ENCODE data around the gene NPFF. TPM values are rescaled to one million over a fixed set of nuclear protein-coding genes. Genes with fewer than 3 reads are reported as not detected.

NPFF gene
- total and polyA plus RNA-seq, 2 experiments from 2014 or later = not detected

DNA sequence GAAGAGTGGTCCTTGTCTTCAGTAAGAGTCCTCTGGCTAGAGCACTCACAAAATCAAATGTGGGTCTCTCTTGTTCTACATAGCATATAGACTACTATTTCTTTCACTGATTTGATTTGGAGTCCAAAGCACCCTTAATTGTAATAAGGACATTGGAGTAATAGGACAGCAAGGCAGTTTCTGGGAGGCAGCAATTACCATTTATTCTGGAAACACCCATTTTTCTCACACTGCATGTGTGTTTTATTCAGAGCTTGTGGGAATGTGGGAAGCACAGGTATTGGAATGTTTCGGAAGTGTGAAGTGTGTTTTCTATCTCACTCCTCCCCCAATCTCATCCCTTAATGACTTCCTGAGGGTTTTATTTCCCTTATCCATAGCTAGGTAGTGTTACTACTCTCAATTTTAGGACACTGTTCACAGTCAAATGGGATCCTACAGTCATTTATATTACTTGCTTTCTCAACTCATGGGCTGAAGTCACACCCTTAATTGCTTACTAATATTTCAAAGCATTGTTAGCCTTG, 35.2 kb downstream of the NPFF start:
- peaks cover 98% of the 10 kb centered on the region for H3K79me2 ChIP-seq (ENCODE audit: insufficient read depth)
- no peaks in the 10 kb centered on the region for H4K20me1 ChIP-seq (ENCODE audit: insufficient read depth)
- H2AFZ ChIP-seq = no peak overlapping the region
- in situ Hi-C loops (cut with MboI) = no loop called here
- no peaks in the 10 kb centered on the region for H3K4me1 ChIP-seq (ENCODE audit: insufficient read depth)
- H3K27me3 ChIP-seq (replicated peaks; ENCODE audit: insufficient read depth) = no peaks in the 10 kb centered on the region
- H3K9me3 ChIP-seq (ENCODE audit: low read depth) = no peaks in the 10 kb centered on the region
- DNase-seq = no peak
- peak overlapping the region; percentile 1; the same call in 1 of the 2 replicates for H3K27ac ChIP-seq
- H3K9ac ChIP-seq = no peak overlapping the region
- H3F3A ChIP-seq (ENCODE audit: insufficient read depth) = peaks cover 94% of the 10 kb centered on the region
- TF ChIP-seq EZH2phosphoT487 (IDR thresholded peaks at IDR 0.05; ENCODE audit: insufficient read depth, low read depth) (no peak), EZH2 (IDR thresholded peaks at IDR 0.05; ENCODE audit: insufficient read depth, poor library complexity, severe bottlenecking) (no peak)
- no peak overlapping the region for H3K4me2 ChIP-seq (ENCODE audit: unreplicated experiment)
- H3K36me3 ChIP-seq (ENCODE audit: low read depth) = peaks cover 95% of the 10 kb centered on the region
- WGBS, 2 experiments (ENCODE audit: low coverage in 1 of 2, low lambda C conversion rate in 2 of 2, missing lambda C conversion rate in 2 of 2) = 96 to 100% methylated on average over 1 of the region's 1 CpG
- H3K9me2 ChIP-seq (ENCODE audit: insufficient read depth) = no peaks in the 10 kb centered on the region
- no peak overlapping the region for H3K4me3 ChIP-seq

DNA sequence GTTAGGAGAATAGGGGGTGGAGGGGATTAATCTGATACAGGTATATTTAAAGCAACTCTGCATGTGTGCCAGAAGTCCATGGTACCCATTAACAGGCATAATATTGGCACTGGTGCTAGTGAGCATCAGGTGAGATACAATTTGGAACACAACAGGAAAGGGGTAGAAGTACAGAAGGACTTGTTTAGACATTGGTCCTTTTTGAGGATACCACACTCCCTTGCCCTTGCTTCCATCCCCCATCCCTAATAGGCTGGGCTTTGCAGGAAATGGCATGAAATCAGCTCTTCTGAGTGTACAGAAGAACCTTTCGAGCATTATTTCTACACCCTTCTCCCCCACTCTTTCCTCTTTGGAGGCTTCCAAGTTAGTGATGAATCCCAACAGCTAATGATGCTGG, 39.0 kb downstream of the NPFF start:
- Histone ChIP-seq H3K79me2 (ENCODE audit: insufficient read depth) (peaks cover 98% of the 10 kb centered on the region), H3K27ac (no peak overlapping the region; the same call in 1 of the 2 replicates), H3K4me1 (ENCODE audit: insufficient read depth) (no peaks in the 10 kb centered on the region), H3K9me3 (ENCODE audit: low read depth) (no peaks in the 10 kb centered on the region), H3K9me2 (ENCODE audit: insufficient read depth) (no peaks in the 10 kb centered on the region), H3K4me3 (no peak overlapping the region), H4K20me1 (ENCODE audit: insufficient read depth) (no peaks in the 10 kb centered on the region), H3K4me2 (ENCODE audit: unreplicated experiment) (no peak overlapping the region), H3K27me3 (replicated peaks; ENCODE audit: insufficient read depth) (no peaks in the 10 kb centered on the region), H3K9ac (no peak overlapping the region), H2AFZ (no peak overlapping the region), H3K36me3 (ENCODE audit: low read depth) (peaks cover 91% of the 10 kb centered on the region), H3F3A (ENCODE audit: insufficient read depth) (peaks cover 74% of the 10 kb centered on the region)
- TF ChIP-seq EZH2 (IDR thresholded peaks at IDR 0.05; ENCODE audit: insufficient read depth, poor library complexity, severe bottlenecking) (no peak), EZH2phosphoT487 (IDR thresholded peaks at IDR 0.05; ENCODE audit: insufficient read depth, low read depth) (no peak)
- in situ Hi-C loops (cut with MboI) = no loop called here
- DNase-seq = no peak
- WGBS, 2 experiments (ENCODE audit: low coverage in 1 of 2, low lambda C conversion rate in 2 of 2, missing lambda C conversion rate in 2 of 2) = 86 to 100% methylated on average over 1 of the region's 1 CpG

DNA sequence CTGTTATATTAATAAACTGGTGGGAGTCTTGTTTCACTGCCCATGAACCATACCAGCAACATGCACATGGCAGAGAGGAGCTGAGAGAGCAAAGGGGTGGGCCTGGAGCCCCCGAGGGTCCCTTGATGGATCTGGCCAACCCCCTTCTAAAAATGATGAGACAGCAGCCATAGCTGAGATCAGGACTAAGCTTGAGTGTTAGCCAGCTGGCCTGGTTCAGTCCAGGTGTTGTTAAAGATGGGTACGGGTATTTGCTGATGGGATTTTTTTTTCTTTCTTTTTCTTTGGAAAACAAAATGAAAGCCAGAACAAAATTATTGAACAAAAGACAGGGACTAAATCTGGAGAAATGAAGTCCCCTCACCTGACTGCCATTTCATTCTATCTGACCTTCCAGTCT, 39.4 kb downstream of the NPFF start:
- no peak overlapping the region for H3K4me3 ChIP-seq
- H4K20me1 ChIP-seq (ENCODE audit: insufficient read depth) = no peaks in the 10 kb centered on the region
- H3K27ac ChIP-seq = no peak overlapping the region; the same call in 1 of the 2 replicates
- DNase-seq = no peak
- H3K36me3 ChIP-seq (ENCODE audit: low read depth) = peaks cover 91% of the 10 kb centered on the region
- in situ Hi-C loops (cut with MboI) = no loop called here
- WGBS, 2 experiments (ENCODE audit: low coverage in 1 of 2, low lambda C conversion rate in 2 of 2, missing lambda C conversion rate in 2 of 2) = 93 to 96% methylated on average over 2 of the region's 2 CpGs
- no peaks in the 10 kb centered on the region for H3K9me3 ChIP-seq (ENCODE audit: low read depth)
- no peak overlapping the region for H2AFZ ChIP-seq
- no peak for TF ChIP-seq EZH2 (IDR thresholded peaks at IDR 0.05; ENCODE audit: insufficient read depth, poor library complexity, severe bottlenecking)
- no peaks in the 10 kb centered on the region for H3K27me3 ChIP-seq (replicated peaks; ENCODE audit: insufficient read depth)
- peaks cover 77% of the 10 kb centered on the region for H3F3A ChIP-seq (ENCODE audit: insufficient read depth)
- no peak overlapping the region for H3K9ac ChIP-seq
- peaks cover 98% of the 10 kb centered on the region for H3K79me2 ChIP-seq (ENCODE audit: insufficient read depth)
- H3K4me1 ChIP-seq (ENCODE audit: insufficient read depth) = no peaks in the 10 kb centered on the region
- H3K9me2 ChIP-seq (ENCODE audit: insufficient read depth) = no peaks in the 10 kb centered on the region
- H3K4me2 ChIP-seq (ENCODE audit: unreplicated experiment) = no peak overlapping the region

DNA sequence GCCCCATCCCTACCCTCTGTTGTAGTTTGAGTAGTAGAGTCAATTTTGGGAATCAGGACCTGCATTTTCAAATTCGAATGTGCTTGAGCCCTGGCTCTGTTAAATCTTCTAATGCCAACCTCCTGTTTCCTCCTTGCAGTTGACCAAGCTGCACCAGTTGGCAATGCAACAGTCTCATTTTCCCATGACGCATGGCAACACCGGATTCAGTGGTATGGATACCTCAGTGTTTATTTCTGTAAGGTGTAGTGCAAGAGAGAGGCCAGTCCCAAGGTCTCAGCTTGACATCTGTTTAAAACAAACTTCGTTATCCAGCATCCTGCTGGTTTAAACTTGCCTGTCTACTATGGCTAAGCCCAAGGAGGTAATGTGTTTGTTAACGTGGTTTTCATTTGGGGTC, 40.2 kb downstream of the NPFF start:
- Histone ChIP-seq H3K27ac (no peak overlapping the region), H3K4me1 (ENCODE audit: insufficient read depth) (no peaks in the 10 kb centered on the region), H3K79me2 (ENCODE audit: insufficient read depth) (peaks cover 98% of the 10 kb centered on the region), H3K27me3 (replicated peaks; ENCODE audit: insufficient read depth) (no peaks in the 10 kb centered on the region), H3K9me2 (ENCODE audit: insufficient read depth) (no peaks in the 10 kb centered on the region), H3K9ac (no peak overlapping the region), H4K20me1 (ENCODE audit: insufficient read depth) (no peaks in the 10 kb centered on the region), H3K4me3 (no peak overlapping the region), H3K9me3 (ENCODE audit: low read depth) (no peaks in the 10 kb centered on the region), H3K36me3 (ENCODE audit: low read depth) (peaks cover 91% of the 10 kb centered on the region), H2AFZ (no peak overlapping the region), H3K4me2 (ENCODE audit: unreplicated experiment) (no peak overlapping the region), H3F3A (ENCODE audit: insufficient read depth) (peaks cover 77% of the 10 kb centered on the region)
- TF ChIP-seq EZH2phosphoT487 (IDR thresholded peaks at IDR 0.05; ENCODE audit: insufficient read depth, low read depth) = no peak
- no peak for TF ChIP-seq EZH2 (IDR thresholded peaks at IDR 0.05; ENCODE audit: insufficient read depth, poor library complexity, severe bottlenecking)
- in situ Hi-C loops (cut with MboI) = no loop called here
- no peak for DNase-seq
- 53% methylated on average over 5 of the region's 5 CpGs for WGBS, 2 experiments (ENCODE audit: low coverage in 1 of 2, low lambda C conversion rate in 2 of 2, missing lambda C conversion rate in 2 of 2)

DNA sequence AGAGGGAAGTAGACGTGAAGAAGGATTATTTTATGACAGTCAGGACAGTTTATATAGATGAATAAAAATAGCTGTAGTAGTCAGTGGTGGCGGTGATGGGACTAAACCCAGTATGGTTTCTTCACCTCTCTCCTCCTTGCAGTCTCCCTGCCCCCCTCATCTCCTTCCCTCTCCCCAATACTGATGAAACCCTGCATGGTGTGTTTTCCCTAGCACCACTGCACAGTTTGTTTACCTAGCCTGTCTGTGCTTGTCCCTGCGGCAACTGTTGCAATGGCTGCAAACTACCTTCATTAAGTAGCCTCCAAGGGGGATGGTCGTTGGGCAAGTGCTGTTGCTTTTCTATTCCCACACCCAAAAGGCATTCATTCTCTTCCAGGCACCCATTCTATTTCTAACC, 40.6 kb downstream of the NPFF start:
- Histone ChIP-seq H3K9me3 (ENCODE audit: low read depth) (no peaks in the 10 kb centered on the region), H4K20me1 (ENCODE audit: insufficient read depth) (no peaks in the 10 kb centered on the region), H3K27ac (no peak overlapping the region), H3F3A (ENCODE audit: insufficient read depth) (peaks cover 77% of the 10 kb centered on the region), H3K4me1 (ENCODE audit: insufficient read depth) (no peaks in the 10 kb centered on the region), H3K4me2 (ENCODE audit: unreplicated experiment) (no peak overlapping the region), H2AFZ (no peak overlapping the region), H3K79me2 (ENCODE audit: insufficient read depth) (peaks cover 98% of the 10 kb centered on the region), H3K27me3 (replicated peaks; ENCODE audit: insufficient read depth) (no peaks in the 10 kb centered on the region), H3K9me2 (ENCODE audit: insufficient read depth) (no peaks in the 10 kb centered on the region), H3K4me3 (no peak overlapping the region), H3K9ac (0 out of 2 replicates have a peak overlapping the region, but pooled peaks have one; percentile 10), H3K36me3 (ENCODE audit: low read depth) (peaks cover 91% of the 10 kb centered on the region)
- in situ Hi-C loops (cut with MboI) = no loop called here
- no peak for DNase-seq
- 75 to 79% methylated on average over 4 of the region's 4 CpGs for WGBS, 2 experiments (ENCODE audit: low coverage in 1 of 2, low lambda C conversion rate in 2 of 2, missing lambda C conversion rate in 2 of 2)
- no peak for TF ChIP-seq EZH2phosphoT487 (IDR thresholded peaks at IDR 0.05; ENCODE audit: insufficient read depth, low read depth)
- TF ChIP-seq EZH2 (IDR thresholded peaks at IDR 0.05; ENCODE audit: insufficient read depth, poor library complexity, severe bottlenecking) = no peak

Measured in GM23248 (cell line).